Astrocyte of the cerebellum (primary cell): ENCODE measurements around the gene AHNAK2.

Experiments used
- DNase-seq: peaks from one replicate; pipeline ENCODE4 v3.0.0-alpha.2; 2011; ENCODE audit warnings: low read depth
- H3K4me3 ChIP-seq: 2 replicates; pipeline ENCODE4 v1.5.1; 2011; ENCODE audit warnings: mild to moderate bottlenecking, low read depth, low read length, moderate library complexity
- CTCF ChIP-seq: IDR thresholded peaks from 2 replicates; pipeline ENCODE4 v1.5.1; 2012; ENCODE audit warnings: low read length, low read depth, moderate library complexity, mild to moderate bottlenecking; ENCODE audit errors: missing control alignments
- in situ Hi-C: cut with HindIII; loops from 2 replicates; pipeline ENCODE4 v1.10.0; 2017; ENCODE audit warnings: low sequenced_read_pairs

The AHNAK2 gene

DNA sequence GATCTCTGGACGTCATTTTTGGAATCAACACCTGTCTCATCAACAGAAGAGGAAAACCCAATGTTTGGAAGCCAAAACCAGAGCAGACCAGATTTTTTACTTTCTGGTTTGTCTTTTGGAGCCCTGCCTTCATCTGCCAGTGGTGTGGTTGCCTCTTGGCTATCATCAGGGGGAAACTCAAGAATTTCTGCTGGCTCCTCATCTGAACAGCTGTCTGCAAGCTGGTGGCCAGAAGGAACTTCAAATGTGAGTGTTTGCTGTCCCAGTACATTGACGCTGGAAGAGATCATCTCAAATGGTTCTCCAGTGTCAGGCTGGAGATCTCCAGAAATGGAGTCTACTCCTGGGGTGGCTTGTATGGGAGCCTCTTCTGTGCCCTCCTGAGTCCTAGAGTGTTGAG, 39.7 kb downstream of the AHNAK2 start:
- DNase-seq = no peak
- in situ Hi-C loops = loop anchor here (5.0 kb wide), 1 partner anchor 119 kb away; no protein-coding TSS in a partner anchor
- TF ChIP-seq CTCF = no peak
- no peak overlapping the region for H3K4me3 ChIP-seq

GRCh38 chr14:104937694-104938365, 40.3 kb downstream of the AHNAK2 start:
- no peak overlapping the region for H3K4me3 ChIP-seq
- in situ Hi-C loops = loop anchor here (5.0 kb wide), 1 partner anchor 119 kb away; no protein-coding TSS in a partner anchor
- no peak for DNase-seq
- TF ChIP-seq CTCF = no peak

DNA sequence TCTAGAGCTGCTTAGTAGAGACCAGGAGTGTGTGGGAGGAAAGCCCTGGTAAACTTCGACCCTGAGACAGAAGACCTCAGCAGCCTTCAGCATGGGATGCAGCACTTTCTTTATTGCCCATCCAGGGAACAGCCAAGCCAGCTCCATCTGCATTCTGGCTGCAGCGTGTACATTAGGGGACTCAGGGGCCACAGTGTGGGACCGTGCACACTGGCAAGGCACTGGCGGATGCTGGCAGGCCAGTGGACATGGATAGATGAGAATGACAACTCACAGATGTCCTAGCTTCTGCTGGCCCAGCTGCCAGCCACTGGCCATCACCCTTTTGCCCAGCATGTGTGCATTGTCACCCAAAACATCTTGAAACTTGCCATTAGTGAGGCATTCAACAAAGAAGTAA, 41.0 kb downstream of the AHNAK2 start:
- no peak overlapping the region for H3K4me3 ChIP-seq
- no peak for DNase-seq
- no peak for TF ChIP-seq CTCF
- in situ Hi-C loops = loop anchor here (5.0 kb wide), 1 partner anchor 120 kb away; no protein-coding TSS in a partner anchor

DNA sequence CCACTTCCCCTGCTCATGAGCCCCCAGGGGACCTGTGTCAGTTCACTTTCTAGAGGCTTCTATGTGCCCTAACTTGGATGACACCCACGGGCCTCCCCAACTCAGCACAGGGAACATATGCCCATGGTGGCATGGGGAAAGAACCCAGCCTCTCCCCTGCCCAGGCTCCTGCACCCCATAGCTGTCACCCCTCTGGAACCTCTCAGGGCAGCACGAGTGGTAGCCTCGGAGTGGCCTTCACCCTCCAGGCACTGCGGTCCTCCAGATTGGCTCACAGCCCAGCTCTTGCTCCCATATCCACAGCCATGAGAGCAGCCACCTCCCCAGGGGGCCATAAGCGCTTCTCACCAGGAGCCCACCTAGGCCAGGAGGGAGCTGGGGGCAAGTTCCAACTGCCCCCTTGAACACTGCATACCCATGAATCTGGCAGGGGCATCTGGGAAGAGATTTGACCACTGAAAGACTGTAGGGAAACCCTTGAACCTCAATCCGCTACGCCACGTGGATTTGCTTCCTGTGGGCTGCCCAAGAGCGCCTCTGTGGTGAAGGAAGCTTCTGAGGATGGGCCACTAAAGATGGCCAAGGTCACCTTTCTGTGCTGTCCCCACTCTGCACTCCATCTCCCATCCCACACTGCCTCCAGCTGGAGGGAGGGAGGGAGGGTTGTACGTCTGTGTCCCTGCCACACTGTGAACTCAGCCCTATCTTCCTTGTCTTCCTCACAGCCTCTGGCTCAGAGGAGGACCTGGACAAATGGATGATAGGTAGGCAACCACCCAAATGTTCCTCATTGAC, 41.6 kb downstream of the AHNAK2 start:
- no peak for TF ChIP-seq CTCF
- DNase-seq = no peak
- in situ Hi-C loops = loop anchor here (5.0 kb wide), 1 partner anchor 121 kb away; no protein-coding TSS in a partner anchor
- no peak overlapping the region for H3K4me3 ChIP-seq

GRCh38 chr14:104935955-104936354, 42.2 kb downstream of the AHNAK2 start:
- no peak for DNase-seq
- no peak for TF ChIP-seq CTCF
- in situ Hi-C loops = loop anchor here (5.0 kb wide), 1 partner anchor 121 kb away; no protein-coding TSS in a partner anchor
- H3K4me3 ChIP-seq = no peak overlapping the region

- TF ChIP-seq CTCF = no peak
- in situ Hi-C loops = loop anchor here (5.0 kb wide), 1 partner anchor 122 kb away; no protein-coding TSS in a partner anchor
- no peak overlapping the region for H3K4me3 ChIP-seq
- no peak for DNase-seq
Measured at GRCh38 chr14:104935026-104935650, 43.0 kb downstream of the AHNAK2 start.
